ENCODE results near the gene PLEKHG4B. TPM values are rescaled to one million over a fixed set of nuclear protein-coding genes. Genes with fewer than 3 reads are reported as not detected.
A peak's percentile ranks its signal among the peaks of the same experiment; 100 is the strongest.

Gene PLEKHG4B
- total and polyA plus RNA-seq, 2 of the 4 experiments (the other 2 are of a cell fraction), result 1.1 TPM

GRCh38 chr5:78805-79149 lies 13.2 kb upstream of the PLEKHG4B start:
- H2BK120ac ChIP-seq (ENCODE audit: low read depth, low read length), result no peak overlapping the region
- no peak overlapping the region for H4K8ac ChIP-seq (ENCODE audit: low read depth in 2 of 2, low read length in 2 of 2)
- H4K5ac ChIP-seq (ENCODE audit: low read depth, low read length), result no peak overlapping the region
- no peak overlapping the region for H2AFZ ChIP-seq (replicated peaks; ENCODE audit: low read length, poor library complexity)
- no CpG with 5 or more reads among the region's 2 CpGs for WGBS, 2 experiments (ENCODE audit: extremely low coverage in 2 of 2, insufficient read length in 1 of 2)
- H3K18ac ChIP-seq (ENCODE audit: low read depth, low read length), result no peak overlapping the region
- no peaks in the 10 kb centered on the region for H3K79me1 ChIP-seq (ENCODE audit: low read depth in 1 of 2, low read length in 2 of 2)
- DNase-seq (no peak), ATAC-seq (ENCODE audit: low read depth) (no peak)
- no peak overlapping the region for H2AK5ac ChIP-seq (ENCODE audit: low read depth, low read length)
- H4K20me1 ChIP-seq (ENCODE audit: insufficient read depth, low read length), result no peaks in the 10 kb centered on the region
- no peaks in the 10 kb centered on the region for H3K36me3 ChIP-seq (ENCODE audit: control insufficient read depth, insufficient read depth, low read length)
- peaks cover 6% of the 10 kb centered on the region; the same call in 1 of the 2 replicates for H3K4me1 ChIP-seq (ENCODE audit: control insufficient read depth, insufficient read depth, low read length)
- H3K9ac ChIP-seq (ENCODE audit: low read depth, low read length), result no peak overlapping the region
- TF ChIP-seq USF2 (IDR thresholded peaks at IDR 0.05; ENCODE audit: low read depth, low read length), result no peak
- TF ChIP-seq NFE2L2 (IDR thresholded peaks at IDR 0.05; ENCODE audit: low read depth, low read length), result 0 out of 2 replicates have a peak, but pooled peaks have one; percentile 20
- POLR2A ChIA-PET (ENCODE audit: unreplicated experiment), result no interaction called here
- H3K4me2 ChIP-seq (ENCODE audit: low read depth, low read length), result no peak overlapping the region
- H3K56ac ChIP-seq (ENCODE audit: extremely low read depth, insufficient read depth, low read length), result no peak overlapping the region
- H2BK15ac ChIP-seq (ENCODE audit: low read depth, low read length), result no peak overlapping the region
- no peak overlapping the region for H3K4ac ChIP-seq (ENCODE audit: low read depth, low read length)
- H2AK9ac ChIP-seq (replicated peaks; ENCODE audit: low read depth, low read length, poor library complexity), result no peak overlapping the region
- no peak overlapping the region for H3K23ac ChIP-seq (ENCODE audit: low read depth, low read length)
- BruUV-seq (replicated peaks), result no TSS peak
- H3K9me1 ChIP-seq (ENCODE audit: insufficient read depth, low read length), result no peaks in the 10 kb centered on the region; the same call in 1 of the 2 replicates
- CTCF ChIA-PET, result no interaction called here
- H3K9me3 ChIP-seq (ENCODE audit: control insufficient read depth, insufficient read depth, low read length), result no peaks in the 10 kb centered on the region
- no peak overlapping the region for H4K91ac ChIP-seq (ENCODE audit: insufficient read depth, low read depth, low read length)
- intact Hi-C loops (cut with micrococcal nuclease), result no loop called here
- H2BK5ac ChIP-seq (ENCODE audit: low read depth, low read length, poor library complexity, severe bottlenecking), result no peak overlapping the region
- H3K27ac ChIP-seq (ENCODE audit: insufficient read depth, low read length), result no peak overlapping the region
- H3K4me3 ChIP-seq (ENCODE audit: insufficient read depth, low read depth, low read length), result no peak overlapping the region
- in situ Hi-C loops (cut with MboI; ENCODE audit: low sequenced_read_pairs), result no loop called here
- no peak overlapping the region for H3K14ac ChIP-seq (replicated peaks; ENCODE audit: low read depth, low read length)
- peaks cover 63% of the 10 kb centered on the region for H3K27me3 ChIP-seq (ENCODE audit: control insufficient read depth, insufficient read depth, low read length)
- dilution Hi-C loops (cut with HindIII; ENCODE audit: low sequenced_read_pairs, unreplicated experiment), result no loop called here
- H2BK20ac ChIP-seq (ENCODE audit: low read depth, low read length), result no peak overlapping the region

Measured in IMR-90 (cell line).